ENCODE measurements around the gene SOCS3.
A peak's percentile ranks its signal among the peaks of the same experiment; 100 is the strongest.
"Not testable (repeated sequence)": the region's sequence is repeated elsewhere in the genome, so short reads cannot be mapped to it uniquely, and the experiment has no call there.

The SOCS3 gene

GRCh38 chr17:78325076-78325687 is 34.7 kb downstream of the SOCS3 start:
- DNase-seq = no peak

GRCh38 chr17:78324391-78325075 is 35.3 kb downstream of the SOCS3 start:
- peak; percentile 99 for DNase-seq

GRCh38 chr17:78323826-78324390 is 36.0 kb downstream of the SOCS3 start:
- no peak for DNase-seq

GRCh38 chr17:78322858-78323455 is 36.9 kb downstream of the SOCS3 start:
- DNase-seq = no peak

GRCh38 chr17:78322327-78322857 is 37.5 kb downstream of the SOCS3 start:
- no peak for DNase-seq

GRCh38 chr17:78318843-78319242 is 41.0 kb downstream of the SOCS3 start:
- DNase-seq = no peak

- DNase-seq = no peak
These were observed 41.5 kb downstream of the SOCS3 start for GRCh38 chr17:78318407-78318806.

GRCh38 chr17:78317794-78318400 is 42.0 kb downstream of the SOCS3 start:
- DNase-seq = no peak

GRCh38 chr17:78316867-78317789 is 42.7 kb downstream of the SOCS3 start:
- peak; percentile 18 to 41 for DNase-seq

- DNase-seq = no peak
These were observed 43.6 kb downstream of the SOCS3 start for GRCh38 chr17:78316115-78316866.

- no peak for DNase-seq
These were observed 44.3 kb downstream of the SOCS3 start for GRCh38 chr17:78315355-78316114.

- DNase-seq = no peak
These were observed 45.1 kb downstream of the SOCS3 start for GRCh38 chr17:78314683-78315354.

GRCh38 chr17:78313735-78314648 is 45.9 kb downstream of the SOCS3 start:
- DNase-seq = peak; percentile 47 to 60

- DNase-seq = not testable (repeated sequence)
These were observed 50.1 kb downstream of the SOCS3 start for GRCh38 chr17:78309659-78310255.

GRCh38 chr17:78307887-78308638 is 51.8 kb downstream of the SOCS3 start:
- no peak for DNase-seq

GRCh38 chr17:78306913-78307312 is 53.0 kb downstream of the SOCS3 start:
- no peak for DNase-seq

Measured in Kasumi-1 (cell line).